ENCODE measurements around the gene PLAU.

DNA sequence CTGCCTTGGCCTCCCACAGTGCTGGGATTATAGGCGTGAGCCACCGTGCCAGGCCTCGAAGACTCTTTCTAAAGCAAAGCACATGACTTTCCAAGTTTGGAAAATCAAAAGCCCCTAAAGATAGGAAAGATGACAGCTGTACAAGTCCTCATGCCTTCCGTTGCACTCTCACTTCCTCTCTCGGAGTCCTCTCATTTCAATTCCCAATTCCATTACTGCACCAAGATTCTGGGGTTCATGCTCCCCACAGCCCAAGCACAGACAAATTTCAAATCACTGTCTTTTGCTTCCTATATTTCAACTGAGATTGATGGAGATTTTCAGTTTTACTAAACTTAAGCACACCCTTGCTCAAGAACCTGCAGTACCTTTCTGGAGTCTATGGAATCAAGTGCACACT is 10.9 kb upstream of the PLAU start:
- TF ChIP-seq, protein P1, sequence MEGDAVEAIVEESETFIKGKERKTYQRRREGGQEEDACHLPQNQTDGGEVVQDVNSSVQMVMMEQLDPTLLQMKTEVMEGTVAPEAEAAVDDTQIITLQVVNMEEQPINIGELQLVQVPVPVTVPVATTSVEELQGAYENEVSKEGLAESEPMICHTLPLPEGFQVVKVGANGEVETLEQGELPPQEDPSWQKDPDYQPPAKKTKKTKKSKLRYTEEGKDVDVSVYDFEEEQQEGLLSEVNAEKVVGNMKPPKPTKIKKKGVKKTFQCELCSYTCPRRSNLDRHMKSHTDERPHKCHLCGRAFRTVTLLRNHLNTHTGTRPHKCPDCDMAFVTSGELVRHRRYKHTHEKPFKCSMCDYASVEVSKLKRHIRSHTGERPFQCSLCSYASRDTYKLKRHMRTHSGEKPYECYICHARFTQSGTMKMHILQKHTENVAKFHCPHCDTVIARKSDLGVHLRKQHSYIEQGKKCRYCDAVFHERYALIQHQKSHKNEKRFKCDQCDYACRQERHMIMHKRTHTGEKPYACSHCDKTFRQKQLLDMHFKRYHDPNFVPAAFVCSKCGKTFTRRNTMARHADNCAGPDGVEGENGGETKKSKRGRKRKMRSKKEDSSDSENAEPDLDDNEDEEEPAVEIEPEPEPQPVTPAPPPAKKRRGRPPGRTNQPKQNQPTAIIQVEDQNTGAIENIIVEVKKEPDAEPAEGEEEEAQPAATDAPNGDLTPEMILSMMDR (IDR thresholded peaks at IDR 0.05), result no peak
- no peak for TF ChIP-seq POLR2A (IDR thresholded peaks at IDR 0.05)
